Measurements from ENCODE around the gene PTPRM.

GRCh38 chr18:7600036-7600435, 32.9 kb downstream of the PTPRM start:
- TF ChIP-seq CTCF (conservative IDR thresholded peaks at IDR 0.05; ENCODE audit: low read depth, low read length) (no peak), EZH2 (IDR thresholded peaks at IDR 0.05; ENCODE audit: low read length, unreplicated experiment) (no peak), EZH2phosphoT487 (IDR thresholded peaks at IDR 0.05; ENCODE audit: borderline replicate concordance, low read length) (no peak)
